K562 (cell line): Measurements from ENCODE around the gene GMEB2. TPM values are rescaled to one million over a fixed set of nuclear protein-coding genes. Genes with fewer than 3 reads are reported as not detected.

ENCODE experiments used
- ARID1B ChIP-seq: fragments of 450-650 bp; IDR thresholded peaks from 2 replicates; pipeline ENCODE4 v1.6.1; 2016; ENCODE audit warnings: antibody characterized with exemption, mild to moderate bottlenecking, inconsistent platforms
- PURB ChIP-seq: sonication (generic); formaldehyde crosslinking; IDR thresholded peaks from 2 replicates; pipeline ENCODE4 v1.9.0; 2021; ENCODE audit warnings: low read depth, mild to moderate bottlenecking, missing genetic modification reagents
- SMARCA5 ChIP-seq: fragments of 450-650 bp; IDR thresholded peaks from 2 replicates; pipeline ENCODE4 v1.6.1; 2016
- TARDBP ChIP-seq: fragments of 450-650 bp; IDR thresholded peaks from 2 replicates; pipeline ENCODE4 v1.6.1; 2016
- TGIF2 ChIP-seq: sonication (generic); formaldehyde crosslinking; IDR thresholded peaks from 2 replicates; pipeline ENCODE4 v1.8.1; 2022; ENCODE audit warnings: mild to moderate bottlenecking, missing genetic modification reagents, moderate library complexity
- polyA plus RNA-seq, 8 experiments: library from polyadenylated mRNA; depleted of rRNA in 4 of 8; stranded (reverse) in 5 of 8; unstranded in 3 of 8; fragments of >200 nt; fragmentation: Nextera tagmentation in 2 of 8; fragmentation: Illumina TruSeq in 1 of 8; extraction: Ambion mirVana in 2 of 8; extraction: Trizol in 1 of 8; gene quantifications; 2 replicates each; pipeline versions ENCODE4 v1.2.1 to v1.2.3, GENCODE V29; 2011 to 2014; ENCODE audit warnings: inconsistent platforms in 1 of 8, missing spikeins in 1 of 8
- total RNA-seq, 7 experiments: library from RNA; depleted of rRNA in 6 of 7; stranded (reverse); fragments of >200 nt in 6 of 7; fragmentation: Illumina TruSeq in 2 of 7; extraction: Trizol in 2 of 7; gene quantifications; 2 replicates each; pipeline versions ENCODE4 v1.2.1 to v1.2.3, GENCODE V29; 2011 to 2021; ENCODE audit warnings: low replicate concordance in 1 of 7
- TF ChIP-seq, protein P1 (sequence below), 2 experiments: fragments of 450-650 bp in 1 of 2; sonication (generic) in 1 of 2; formaldehyde crosslinking in 1 of 2; IDR thresholded peaks; 2 replicates each; pipeline versions ENCODE4 v1.7.1 to v1.9.0; 2016 to 2022; ENCODE audit warnings: inconsistent platforms in 1 of 2, mild to moderate bottlenecking in 1 of 2, missing genetic modification reagents in 1 of 2
- TF ChIP-seq, protein P2 (sequence below): sonication (generic); formaldehyde crosslinking; IDR thresholded peaks from 2 replicates; pipeline ENCODE4 v1.8.0; 2022; ENCODE audit warnings: mild to moderate bottlenecking, missing genetic modification reagents, borderline replicate concordance
- TF ChIP-seq, protein P3 (sequence below), 2 experiments: fragments of 450-650 bp; IDR thresholded peaks; 2 replicates each; pipeline ENCODE4 v1.6.1; 2016
- TF ChIP-seq, protein P4 (sequence below): sonication (generic); formaldehyde crosslinking; IDR thresholded peaks from 2 replicates; pipeline ENCODE4 v1.4.0; 2020; ENCODE audit warnings: mild to moderate bottlenecking, missing genetic modification reagents
- TF ChIP-seq, protein P5 (sequence below): sonication (generic); formaldehyde crosslinking; IDR thresholded peaks from 2 replicates; pipeline ENCODE4 v1.5.0; 2020; ENCODE audit warnings: missing genetic modification reagents

Gene GMEB2
- total and polyA plus RNA-seq, 9 of the 15 experiments (the other 6 are each of a cell fraction or from before 2014, with no cell fraction given) = 0.03 to 13.9 (median 6.3) TPM

DNA sequence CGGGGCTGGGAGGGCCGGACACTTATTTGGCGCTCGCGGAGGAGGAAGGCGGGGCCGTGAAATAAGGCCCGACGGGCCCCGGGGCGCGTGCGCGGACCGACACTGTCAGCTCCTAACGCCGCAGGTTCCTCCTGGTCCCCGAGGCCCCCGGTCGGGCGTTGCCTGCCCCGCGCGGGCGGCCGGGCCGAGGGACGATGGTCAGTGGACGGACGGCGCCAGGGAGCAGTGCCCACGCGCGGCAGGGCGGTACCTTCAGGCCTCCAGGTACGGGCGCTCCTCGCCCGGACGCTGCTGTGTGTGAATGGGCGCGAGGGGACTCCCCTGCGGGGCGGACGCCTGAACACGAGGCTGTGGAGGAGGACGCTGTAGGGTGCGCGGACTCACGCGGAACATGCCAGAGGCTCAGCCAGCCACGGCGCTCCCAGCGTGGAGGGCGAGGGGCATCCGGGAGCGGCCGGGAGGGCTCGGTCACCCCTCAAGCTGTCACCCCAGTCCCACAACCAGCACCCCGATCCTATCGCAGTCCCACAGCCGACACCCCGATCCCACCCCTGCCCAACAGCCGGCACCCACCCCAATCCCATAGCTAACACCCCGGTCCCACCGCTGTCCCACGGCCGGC lies 339 bp upstream of the GMEB2 start (continued):
- TF ChIP-seq, protein P1, sequence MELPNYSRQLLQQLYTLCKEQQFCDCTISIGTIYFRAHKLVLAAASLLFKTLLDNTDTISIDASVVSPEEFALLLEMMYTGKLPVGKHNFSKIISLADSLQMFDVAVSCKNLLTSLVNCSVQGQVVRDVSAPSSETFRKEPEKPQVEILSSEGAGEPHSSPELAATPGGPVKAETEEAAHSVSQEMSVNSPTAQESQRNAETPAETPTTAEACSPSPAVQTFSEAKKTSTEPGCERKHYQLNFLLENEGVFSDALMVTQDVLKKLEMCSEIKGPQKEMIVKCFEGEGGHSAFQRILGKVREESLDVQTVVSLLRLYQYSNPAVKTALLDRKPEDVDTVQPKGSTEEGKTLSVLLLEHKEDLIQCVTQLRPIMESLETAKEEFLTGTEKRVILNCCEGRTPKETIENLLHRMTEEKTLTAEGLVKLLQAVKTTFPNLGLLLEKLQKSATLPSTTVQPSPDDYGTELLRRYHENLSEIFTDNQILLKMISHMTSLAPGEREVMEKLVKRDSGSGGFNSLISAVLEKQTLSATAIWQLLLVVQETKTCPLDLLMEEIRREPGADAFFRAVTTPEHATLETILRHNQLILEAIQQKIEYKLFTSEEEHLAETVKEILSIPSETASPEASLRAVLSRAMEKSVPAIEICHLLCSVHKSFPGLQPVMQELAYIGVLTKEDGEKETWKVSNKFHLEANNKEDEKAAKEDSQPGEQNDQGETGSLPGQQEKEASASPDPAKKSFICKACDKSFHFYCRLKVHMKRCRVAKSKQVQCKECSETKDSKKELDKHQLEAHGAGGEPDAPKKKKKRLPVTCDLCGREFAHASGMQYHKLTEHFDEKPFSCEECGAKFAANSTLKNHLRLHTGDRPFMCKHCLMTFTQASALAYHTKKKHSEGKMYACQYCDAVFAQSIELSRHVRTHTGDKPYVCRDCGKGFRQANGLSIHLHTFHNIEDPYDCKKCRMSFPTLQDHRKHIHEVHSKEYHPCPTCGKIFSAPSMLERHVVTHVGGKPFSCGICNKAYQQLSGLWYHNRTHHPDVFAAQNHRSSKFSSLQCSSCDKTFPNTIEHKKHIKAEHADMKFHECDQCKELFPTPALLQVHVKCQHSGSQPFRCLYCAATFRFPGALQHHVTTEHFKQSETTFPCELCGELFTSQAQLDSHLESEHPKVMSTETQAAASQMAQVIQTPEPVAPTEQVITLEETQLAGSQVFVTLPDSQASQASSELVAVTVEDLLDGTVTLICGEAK (IDR thresholded peaks at IDR 0.05) = peak; percentile 68
- TF ChIP-seq, protein P1 (CRISPR knock-in tag; IDR thresholded peaks at IDR 0.05) = no peak
- TF ChIP-seq TGIF2 (CRISPR knock-in tag) (peak; percentile 52; the same call in 1 of the 2 replicates), ARID1B (no peak), PURB (CRISPR knock-in tag) (no peak), TARDBP (peak; percentile 87; the same call in 1 of the 2 replicates), SMARCA5 (no peak)
- TF ChIP-seq, protein P2, sequence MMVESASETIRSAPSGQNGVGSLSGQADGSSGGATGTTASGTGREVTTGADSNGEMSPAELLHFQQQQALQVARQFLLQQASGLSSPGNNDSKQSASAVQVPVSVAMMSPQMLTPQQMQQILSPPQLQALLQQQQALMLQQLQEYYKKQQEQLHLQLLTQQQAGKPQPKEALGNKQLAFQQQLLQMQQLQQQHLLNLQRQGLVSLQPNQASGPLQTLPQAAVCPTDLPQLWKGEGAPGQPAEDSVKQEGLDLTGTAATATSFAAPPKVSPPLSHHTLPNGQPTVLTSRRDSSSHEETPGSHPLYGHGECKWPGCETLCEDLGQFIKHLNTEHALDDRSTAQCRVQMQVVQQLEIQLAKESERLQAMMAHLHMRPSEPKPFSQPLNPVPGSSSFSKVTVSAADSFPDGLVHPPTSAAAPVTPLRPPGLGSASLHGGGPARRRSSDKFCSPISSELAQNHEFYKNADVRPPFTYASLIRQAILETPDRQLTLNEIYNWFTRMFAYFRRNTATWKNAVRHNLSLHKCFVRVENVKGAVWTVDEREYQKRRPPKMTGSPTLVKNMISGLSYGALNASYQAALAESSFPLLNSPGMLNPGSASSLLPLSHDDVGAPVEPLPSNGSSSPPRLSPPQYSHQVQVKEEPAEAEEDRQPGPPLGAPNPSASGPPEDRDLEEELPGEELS (CRISPR knock-in tag) = peak; percentile 41; the same call in 1 of the 2 replicates
- TF ChIP-seq, protein P3, sequence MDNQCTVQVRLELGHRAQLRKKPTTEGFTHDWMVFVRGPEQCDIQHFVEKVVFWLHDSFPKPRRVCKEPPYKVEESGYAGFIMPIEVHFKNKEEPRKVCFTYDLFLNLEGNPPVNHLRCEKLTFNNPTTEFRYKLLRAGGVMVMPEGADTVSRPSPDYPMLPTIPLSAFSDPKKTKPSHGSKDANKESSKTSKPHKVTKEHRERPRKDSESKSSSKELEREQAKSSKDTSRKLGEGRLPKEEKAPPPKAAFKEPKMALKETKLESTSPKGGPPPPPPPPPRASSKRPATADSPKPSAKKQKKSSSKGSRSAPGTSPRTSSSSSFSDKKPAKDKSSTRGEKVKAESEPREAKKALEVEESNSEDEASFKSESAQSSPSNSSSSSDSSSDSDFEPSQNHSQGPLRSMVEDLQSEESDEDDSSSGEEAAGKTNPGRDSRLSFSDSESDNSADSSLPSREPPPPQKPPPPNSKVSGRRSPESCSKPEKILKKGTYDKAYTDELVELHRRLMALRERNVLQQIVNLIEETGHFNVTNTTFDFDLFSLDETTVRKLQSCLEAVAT (IDR thresholded peaks at IDR 0.05) = no peak
- TF ChIP-seq, protein P4, sequence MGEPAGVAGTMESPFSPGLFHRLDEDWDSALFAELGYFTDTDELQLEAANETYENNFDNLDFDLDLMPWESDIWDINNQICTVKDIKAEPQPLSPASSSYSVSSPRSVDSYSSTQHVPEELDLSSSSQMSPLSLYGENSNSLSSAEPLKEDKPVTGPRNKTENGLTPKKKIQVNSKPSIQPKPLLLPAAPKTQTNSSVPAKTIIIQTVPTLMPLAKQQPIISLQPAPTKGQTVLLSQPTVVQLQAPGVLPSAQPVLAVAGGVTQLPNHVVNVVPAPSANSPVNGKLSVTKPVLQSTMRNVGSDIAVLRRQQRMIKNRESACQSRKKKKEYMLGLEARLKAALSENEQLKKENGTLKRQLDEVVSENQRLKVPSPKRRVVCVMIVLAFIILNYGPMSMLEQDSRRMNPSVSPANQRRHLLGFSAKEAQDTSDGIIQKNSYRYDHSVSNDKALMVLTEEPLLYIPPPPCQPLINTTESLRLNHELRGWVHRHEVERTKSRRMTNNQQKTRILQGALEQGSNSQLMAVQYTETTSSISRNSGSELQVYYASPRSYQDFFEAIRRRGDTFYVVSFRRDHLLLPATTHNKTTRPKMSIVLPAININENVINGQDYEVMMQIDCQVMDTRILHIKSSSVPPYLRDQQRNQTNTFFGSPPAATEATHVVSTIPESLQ (CRISPR knock-in tag) = 0 out of 2 replicates have a peak, but pooled peaks have one; percentile 81
- TF ChIP-seq, protein P5, sequence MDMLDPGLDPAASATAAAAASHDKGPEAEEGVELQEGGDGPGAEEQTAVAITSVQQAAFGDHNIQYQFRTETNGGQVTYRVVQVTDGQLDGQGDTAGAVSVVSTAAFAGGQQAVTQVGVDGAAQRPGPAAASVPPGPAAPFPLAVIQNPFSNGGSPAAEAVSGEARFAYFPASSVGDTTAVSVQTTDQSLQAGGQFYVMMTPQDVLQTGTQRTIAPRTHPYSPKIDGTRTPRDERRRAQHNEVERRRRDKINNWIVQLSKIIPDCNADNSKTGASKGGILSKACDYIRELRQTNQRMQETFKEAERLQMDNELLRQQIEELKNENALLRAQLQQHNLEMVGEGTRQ (CRISPR knock-in tag) = no peak
